ENCODE measurements around the gene TMEM61.

DNA sequence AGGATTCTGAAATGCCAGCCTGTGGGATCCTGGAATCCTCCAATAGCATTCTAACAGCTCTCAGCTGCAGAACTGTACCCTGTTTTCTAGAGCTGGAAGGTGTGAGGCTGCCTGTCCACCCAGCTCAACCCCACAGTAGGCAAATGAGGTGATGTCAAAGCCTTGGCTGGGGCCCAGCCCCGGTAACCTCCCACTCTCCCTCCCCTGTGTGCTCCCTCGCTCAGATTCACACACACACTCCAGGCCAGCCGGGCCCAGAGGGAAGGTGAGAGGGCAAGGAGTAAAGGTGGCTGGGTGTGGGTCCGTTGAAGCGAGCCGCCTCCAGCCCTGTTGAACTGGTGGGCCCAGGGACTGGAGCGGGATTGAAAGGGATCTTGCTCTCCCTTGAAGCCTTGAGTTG lies 18.2 kb downstream of the TMEM61 start, which contains the start of gene BSND:
- TF ChIP-seq, protein P1, sequence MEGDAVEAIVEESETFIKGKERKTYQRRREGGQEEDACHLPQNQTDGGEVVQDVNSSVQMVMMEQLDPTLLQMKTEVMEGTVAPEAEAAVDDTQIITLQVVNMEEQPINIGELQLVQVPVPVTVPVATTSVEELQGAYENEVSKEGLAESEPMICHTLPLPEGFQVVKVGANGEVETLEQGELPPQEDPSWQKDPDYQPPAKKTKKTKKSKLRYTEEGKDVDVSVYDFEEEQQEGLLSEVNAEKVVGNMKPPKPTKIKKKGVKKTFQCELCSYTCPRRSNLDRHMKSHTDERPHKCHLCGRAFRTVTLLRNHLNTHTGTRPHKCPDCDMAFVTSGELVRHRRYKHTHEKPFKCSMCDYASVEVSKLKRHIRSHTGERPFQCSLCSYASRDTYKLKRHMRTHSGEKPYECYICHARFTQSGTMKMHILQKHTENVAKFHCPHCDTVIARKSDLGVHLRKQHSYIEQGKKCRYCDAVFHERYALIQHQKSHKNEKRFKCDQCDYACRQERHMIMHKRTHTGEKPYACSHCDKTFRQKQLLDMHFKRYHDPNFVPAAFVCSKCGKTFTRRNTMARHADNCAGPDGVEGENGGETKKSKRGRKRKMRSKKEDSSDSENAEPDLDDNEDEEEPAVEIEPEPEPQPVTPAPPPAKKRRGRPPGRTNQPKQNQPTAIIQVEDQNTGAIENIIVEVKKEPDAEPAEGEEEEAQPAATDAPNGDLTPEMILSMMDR (IDR thresholded peaks at IDR 0.05) = no peak
- no peak for TF ChIP-seq POLR2A (IDR thresholded peaks at IDR 0.05)
